WTC11 (cell line): ENCODE data around the gene KAZN.

Experiments
- CTCF ChIP-seq: fragments of 200-600 bp; IDR thresholded peaks from 2 replicates; pipeline ENCODE4 v1.8.0; 2022; ENCODE audit warnings: antibody characterized with exemption
- E2F1 ChIP-seq: sonication (generic); formaldehyde crosslinking; IDR thresholded peaks from 2 replicates; pipeline ENCODE4 v1.8.0; 2022; ENCODE audit warnings: mild to moderate bottlenecking, missing genetic modification reagents
- JUN ChIP-seq: sonication (generic); formaldehyde crosslinking; IDR thresholded peaks from 2 replicates; pipeline ENCODE4 v1.8.0; 2023; ENCODE audit warnings: mild to moderate bottlenecking, missing genetic modification reagents
- KAT7 ChIP-seq: sonication (generic); formaldehyde crosslinking; IDR thresholded peaks from 2 replicates; pipeline ENCODE4 v1.8.1; 2023; ENCODE audit warnings: missing genetic modification reagents, mild to moderate bottlenecking, borderline replicate concordance
- NFE2L1 ChIP-seq: sonication (generic); formaldehyde crosslinking; IDR thresholded peaks from 2 replicates; pipeline ENCODE4 v1.8.1; 2023; ENCODE audit warnings: missing genetic modification reagents
- NFYB ChIP-seq: sonication (generic); formaldehyde crosslinking; conservative IDR thresholded peaks from 2 replicates; pipeline ENCODE4 v1.8.0; 2022; ENCODE audit warnings: low read depth, missing genetic modification reagents
- RORB ChIP-seq: fragments of 250-450 bp; sonication (Bioruptor Pico); IDR thresholded peaks from 2 replicates; pipeline ENCODE4 v1.9.0; 2021; ENCODE audit warnings: mild to moderate bottlenecking
- TCF7 ChIP-seq: sonication (generic); formaldehyde crosslinking; IDR thresholded peaks from 2 replicates; pipeline ENCODE4 v1.8.0; 2022; ENCODE audit warnings: mild to moderate bottlenecking, low read depth, missing genetic modification reagents, moderate library complexity
- ZNF138 ChIP-seq: sonication (generic); formaldehyde crosslinking; conservative IDR thresholded peaks from 2 replicates; pipeline ENCODE4 v1.8.1; 2022; ENCODE audit warnings: mild to moderate bottlenecking, moderate library complexity, missing genetic modification reagents

- no peak for TF ChIP-seq CTCF
- no peak for TF ChIP-seq ZNF138 (CRISPR knock-in tag)
- no peak for TF ChIP-seq E2F1 (CRISPR knock-in tag)
- TF ChIP-seq KAT7 (CRISPR knock-in tag): no peak
- TF ChIP-seq TCF7 (CRISPR knock-in tag): no peak
- no peak for TF ChIP-seq NFE2L1
- no peak for TF ChIP-seq JUN (CRISPR knock-in tag)
- TF ChIP-seq RORB (CRISPR knock-in tag): no peak
- TF ChIP-seq NFYB (CRISPR knock-in tag): no peak
Measured at GRCh38 chr1:14626869-14627607, 28.6 kb downstream of the KAZN start.
